NCI-H1105 treated with DMSO at 0.1 percent for 48 hours (cell line): ENCODE data around the gene PYGO1.
"Not testable (repeated sequence)": the region's sequence is repeated elsewhere in the genome, so short reads cannot be mapped to it uniquely, and the experiment has no call there.

Source experiments
- DNase-seq: peaks from one replicate; lab custom pipeline; 2025; lab: John Stamatoyannopoulos, UW

The PYGO1 gene

GRCh38 chr15:55507567-55507966, 80.6 kb downstream of the PYGO1 start:
- DNase-seq, result no peak

GRCh38 chr15:55505407-55505806, 82.7 kb downstream of the PYGO1 start:
- DNase-seq, result not testable (repeated sequence)

DNA sequence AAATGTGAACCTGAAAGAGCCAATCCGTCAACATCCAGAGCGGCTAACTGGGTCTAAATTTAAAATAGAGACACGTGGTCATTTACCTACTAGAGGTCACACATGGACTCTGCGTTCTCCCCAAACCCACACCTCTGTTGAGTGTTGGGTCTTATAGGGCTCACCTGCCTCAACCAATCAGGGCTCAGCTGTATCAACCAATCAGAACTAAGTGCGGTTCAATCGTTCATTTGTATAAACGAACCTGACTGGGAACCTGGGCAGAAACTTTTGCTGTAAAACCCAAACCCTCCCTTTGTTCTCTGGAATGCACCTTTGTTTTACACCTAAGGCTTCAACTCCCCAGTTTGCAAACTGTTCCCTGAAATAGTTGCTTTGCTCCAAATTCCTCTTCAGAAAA, 89.0 kb downstream of the PYGO1 start:
- DNase-seq, result no peak

DNA sequence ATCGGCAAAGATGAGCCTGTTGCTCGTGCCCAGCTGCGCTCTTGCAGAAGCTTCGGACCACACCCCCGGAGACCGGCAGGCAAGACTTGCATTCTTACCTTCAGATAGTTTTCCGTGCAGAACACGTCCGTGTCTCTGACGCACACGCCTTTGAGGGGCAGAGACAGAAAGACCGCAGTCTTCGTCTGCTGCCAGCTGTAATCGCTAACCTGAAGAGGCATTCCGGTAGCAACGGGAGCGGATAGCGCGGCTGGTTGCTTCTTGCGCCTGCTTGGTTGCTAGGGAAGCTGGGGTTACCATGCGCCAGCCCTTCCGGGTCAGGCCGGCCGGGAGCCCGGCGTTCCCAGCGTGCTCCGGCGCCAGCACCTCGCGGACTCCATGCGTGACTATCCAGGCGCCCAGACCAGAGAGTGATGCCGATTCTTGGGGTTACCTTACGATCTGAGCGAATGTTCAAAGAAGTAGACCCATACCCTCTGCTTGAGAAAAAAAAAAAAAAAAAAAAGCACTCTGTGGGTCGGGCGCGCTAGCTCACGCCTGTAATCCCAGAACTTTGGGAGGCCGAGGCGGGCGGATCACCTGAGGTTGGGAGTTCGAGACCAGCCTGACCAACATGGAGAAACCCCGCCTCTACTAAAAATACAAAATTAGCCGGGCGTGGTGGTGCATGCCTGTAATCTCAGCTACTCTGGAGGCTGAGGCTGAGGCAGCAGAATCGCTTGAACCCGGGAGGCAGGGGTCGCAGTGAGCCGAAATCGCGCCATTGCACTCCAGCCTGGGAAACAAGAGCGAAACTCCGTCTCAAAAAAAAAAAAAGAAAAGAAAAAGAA, 89.8 kb downstream of the PYGO1 start:
- DNase-seq, result peak; percentile 64

- DNase-seq, result no peak
Measured at GRCh38 chr15:55496716-55497115, 91.4 kb downstream of the PYGO1 start.

DNA sequence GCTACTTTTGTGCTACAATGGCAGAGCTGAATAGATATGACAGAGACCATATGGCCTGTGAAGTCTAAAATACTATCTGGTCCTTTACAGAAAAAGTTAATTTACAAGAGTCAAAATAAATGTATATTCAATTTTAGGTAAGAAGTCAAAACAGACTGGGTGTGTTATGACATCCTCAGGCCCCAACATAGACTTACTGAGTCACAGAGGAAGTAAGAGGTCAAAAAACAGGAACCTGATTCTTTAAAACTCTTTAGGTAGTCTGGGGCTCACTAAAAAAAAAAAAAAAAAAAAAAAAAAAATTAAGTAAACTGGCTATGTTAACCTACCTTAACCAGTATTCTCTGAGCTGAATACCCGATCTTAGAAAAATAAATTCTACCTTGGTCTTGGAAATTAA, 93.2 kb downstream of the PYGO1 start:
- no peak for DNase-seq

DNA sequence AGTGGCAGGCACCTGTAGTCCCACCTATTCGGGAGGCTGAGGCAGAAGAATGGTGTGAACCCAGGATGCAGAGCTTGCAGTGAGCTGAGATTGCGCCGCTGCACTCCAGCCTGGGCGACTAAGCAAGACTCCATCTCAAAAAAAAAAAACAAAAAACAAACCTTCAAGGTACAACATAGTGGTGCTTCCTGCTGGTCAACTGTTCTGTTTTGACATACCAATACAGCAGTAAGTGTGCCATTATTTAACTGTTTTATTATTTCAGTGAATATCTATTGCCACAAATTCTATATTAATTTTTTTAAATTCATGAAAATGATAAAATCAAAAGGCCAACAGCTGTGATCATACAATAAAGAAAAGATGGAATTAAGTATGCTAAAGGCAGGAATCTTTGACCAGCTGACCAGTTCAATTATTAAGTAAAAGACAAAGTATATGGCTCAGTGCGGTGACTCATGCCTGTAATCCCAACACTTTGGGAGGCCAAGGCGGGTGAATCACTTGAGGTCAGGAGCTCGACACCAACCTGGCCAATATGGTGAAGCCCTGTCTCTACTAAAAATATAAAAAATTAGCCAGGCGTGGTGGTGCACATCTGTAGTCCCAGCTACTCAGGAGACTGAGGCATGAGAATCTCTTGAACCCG, 99.1 kb downstream of the PYGO1 start:
- DNase-seq, result not testable (repeated sequence)
